ENCODE measurements around the gene CLDN5. TPM values are rescaled to one million over a fixed set of nuclear protein-coding genes. Genes with fewer than 3 reads are reported as not detected.
A peak's percentile ranks its signal among the peaks of the same experiment; 100 is the strongest.

CLDN5 gene
- total and polyA plus RNA-seq, 2 donors from 2014 or later, result 47.8 to 48.4 TPM

DNA sequence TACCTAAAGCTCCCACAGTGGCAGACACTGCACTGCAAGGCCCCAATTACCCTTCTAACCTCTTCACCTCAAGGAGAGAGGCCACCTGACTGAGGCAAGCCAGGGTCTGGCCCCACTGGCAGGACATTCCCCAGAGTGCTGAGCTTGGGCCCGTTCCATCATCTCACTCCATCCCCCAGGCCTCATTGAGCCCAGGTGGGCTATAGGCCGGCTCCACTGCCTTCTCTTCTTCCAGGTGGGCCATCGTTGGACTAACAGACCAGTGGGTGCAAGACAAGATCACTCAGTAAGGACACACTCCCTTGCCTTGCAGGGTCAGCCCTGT, 25.4 kb downstream of the CLDN5 start:
- Histone ChIP-seq H3K27ac (ENCODE audit: low read depth in 2 of 2, low read length in 2 of 2) (no peak overlapping the region), H3K9me3 (ENCODE audit: control insufficient read depth in 2 of 3, insufficient read depth in 1 of 3, low read length in 3 of 3) (no peaks in the 10 kb centered on the region), H3K36me3 (ENCODE audit: control insufficient read depth in 2 of 3, insufficient read depth in 3 of 3, low read length in 3 of 3) (no peaks in the 10 kb centered on the region), H3K9ac (ENCODE audit: low read length in 3 of 3) (no peak overlapping the region), H3K4me3 (ENCODE audit: low read length in 3 of 3) (no peak overlapping the region), H3K4me1 (ENCODE audit: control insufficient read depth in 2 of 3, insufficient read depth in 2 of 3, low read depth in 1 of 3, low read length in 3 of 3) (no peaks in the 10 kb centered on the region), H3K27me3 (ENCODE audit: control insufficient read depth, insufficient read depth, low read length) (no peaks in the 10 kb centered on the region)
- DNase-seq (no peak), FAIRE-seq (no peak)
- intact Hi-C loops (cut with DNase I), result loop anchor here (10.0 kb wide), 1 partner anchor 126 kb away; no protein-coding TSS in a partner anchor
- TF ChIP-seq, protein P1, sequence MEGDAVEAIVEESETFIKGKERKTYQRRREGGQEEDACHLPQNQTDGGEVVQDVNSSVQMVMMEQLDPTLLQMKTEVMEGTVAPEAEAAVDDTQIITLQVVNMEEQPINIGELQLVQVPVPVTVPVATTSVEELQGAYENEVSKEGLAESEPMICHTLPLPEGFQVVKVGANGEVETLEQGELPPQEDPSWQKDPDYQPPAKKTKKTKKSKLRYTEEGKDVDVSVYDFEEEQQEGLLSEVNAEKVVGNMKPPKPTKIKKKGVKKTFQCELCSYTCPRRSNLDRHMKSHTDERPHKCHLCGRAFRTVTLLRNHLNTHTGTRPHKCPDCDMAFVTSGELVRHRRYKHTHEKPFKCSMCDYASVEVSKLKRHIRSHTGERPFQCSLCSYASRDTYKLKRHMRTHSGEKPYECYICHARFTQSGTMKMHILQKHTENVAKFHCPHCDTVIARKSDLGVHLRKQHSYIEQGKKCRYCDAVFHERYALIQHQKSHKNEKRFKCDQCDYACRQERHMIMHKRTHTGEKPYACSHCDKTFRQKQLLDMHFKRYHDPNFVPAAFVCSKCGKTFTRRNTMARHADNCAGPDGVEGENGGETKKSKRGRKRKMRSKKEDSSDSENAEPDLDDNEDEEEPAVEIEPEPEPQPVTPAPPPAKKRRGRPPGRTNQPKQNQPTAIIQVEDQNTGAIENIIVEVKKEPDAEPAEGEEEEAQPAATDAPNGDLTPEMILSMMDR (IDR thresholded peaks at IDR 0.05; ENCODE audit: borderline replicate concordance, extremely low read depth, insufficient read depth), result no peak

DNA sequence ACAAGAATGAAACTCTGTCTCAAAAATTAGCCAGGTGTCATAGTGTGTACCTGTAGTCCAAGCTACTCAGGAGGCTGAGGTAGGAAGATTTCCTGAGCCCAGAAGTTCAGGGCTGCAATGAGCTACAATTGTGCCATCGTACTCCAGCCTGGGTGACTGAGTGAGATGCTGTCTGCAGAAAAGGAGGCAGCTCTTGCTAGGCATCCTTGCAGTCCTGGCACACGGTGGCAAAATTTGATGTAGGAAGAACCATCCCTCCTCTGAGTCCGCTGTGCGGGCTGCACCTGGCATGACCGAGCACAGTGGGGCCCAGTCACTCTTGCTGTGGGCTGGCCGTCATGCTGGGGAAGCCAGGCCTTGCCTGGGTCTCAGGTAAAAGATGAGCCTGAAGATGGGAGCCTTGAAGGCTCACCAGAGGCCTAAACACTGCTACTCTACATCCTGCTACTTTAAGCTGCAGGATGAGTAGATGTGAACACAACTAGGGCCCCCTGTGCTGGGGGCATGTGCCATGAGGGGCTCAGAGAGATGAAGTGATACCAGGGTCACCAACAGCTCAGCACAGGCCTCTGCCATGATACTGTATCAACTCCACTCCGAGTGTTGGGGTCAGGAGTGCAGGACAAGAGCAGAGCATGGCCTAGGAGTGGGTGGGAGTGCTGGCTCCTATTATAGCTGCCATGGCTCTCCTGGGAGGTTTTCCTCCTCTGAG, 25.9 kb downstream of the CLDN5 start:
- no peak for DNase-seq
- TF ChIP-seq, protein P1 (IDR thresholded peaks at IDR 0.05; ENCODE audit: borderline replicate concordance, extremely low read depth, insufficient read depth), result no peak
- FAIRE-seq, result no peak
- H3K4me3 ChIP-seq (ENCODE audit: low read length in 3 of 3), result no peak overlapping the region
- no peaks in the 10 kb centered on the region for H3K36me3 ChIP-seq (ENCODE audit: control insufficient read depth in 2 of 3, insufficient read depth in 3 of 3, low read length in 3 of 3)
- H3K4me1 ChIP-seq (ENCODE audit: control insufficient read depth in 2 of 3, insufficient read depth in 2 of 3, low read depth in 1 of 3, low read length in 3 of 3), result no peaks in the 10 kb centered on the region
- H3K9me3 ChIP-seq (ENCODE audit: control insufficient read depth in 2 of 3, insufficient read depth in 1 of 3, low read length in 3 of 3), result no peaks in the 10 kb centered on the region
- H3K9ac ChIP-seq (ENCODE audit: low read length in 3 of 3), result no peak overlapping the region
- H3K27me3 ChIP-seq (ENCODE audit: control insufficient read depth, insufficient read depth, low read length), result no peaks in the 10 kb centered on the region
- intact Hi-C loops (cut with DNase I), result loop anchor here (10.0 kb wide), 1 partner anchor 126 kb away; no protein-coding TSS in a partner anchor
- H3K27ac ChIP-seq (ENCODE audit: low read depth in 2 of 2, low read length in 2 of 2), result no peak overlapping the region

DNA sequence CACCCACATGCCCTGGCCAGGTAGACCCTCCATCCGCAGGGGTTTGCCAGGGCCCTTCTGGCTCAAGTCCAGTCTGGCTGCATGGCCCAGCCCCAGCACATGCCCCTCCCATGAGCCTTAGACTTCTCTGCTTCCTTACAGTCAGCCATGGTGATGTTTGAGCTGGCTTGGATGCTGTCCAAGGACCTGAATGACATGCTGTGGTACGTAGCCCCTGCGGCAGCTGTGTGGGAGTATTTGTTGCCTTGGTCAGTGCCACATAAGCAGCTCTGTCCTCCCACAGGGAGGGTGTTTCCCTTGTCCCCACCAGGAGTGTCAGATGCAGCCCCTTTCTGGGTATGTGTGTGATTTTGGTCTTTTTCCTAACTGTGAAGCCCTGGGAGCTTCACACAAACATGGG, 27.0 kb downstream of the CLDN5 start:
- DNase-seq, result peak in 3 of 5 donors; percentile 53 to 74 (median 55)
- intact Hi-C loops (cut with DNase I), result loop anchor here (10.0 kb wide), 1 partner anchor 128 kb away; no protein-coding TSS in a partner anchor

More for the DNA sequence above, 27.0 kb downstream of the CLDN5 start:
- no peaks in the 10 kb centered on the region for H3K4me1 ChIP-seq (ENCODE audit: control insufficient read depth in 2 of 3, insufficient read depth in 2 of 3, low read depth in 1 of 3, low read length in 3 of 3)
- H3K27me3 ChIP-seq (ENCODE audit: control insufficient read depth, insufficient read depth, low read length), result no peaks in the 10 kb centered on the region
- H3K9ac ChIP-seq (ENCODE audit: low read length in 3 of 3), result no peak overlapping the region
- TF ChIP-seq, protein P1 (IDR thresholded peaks at IDR 0.05; ENCODE audit: borderline replicate concordance, extremely low read depth, insufficient read depth), result no peak
- H3K4me3 ChIP-seq (ENCODE audit: low read length in 3 of 3), result no peak overlapping the region
- H3K27ac ChIP-seq (ENCODE audit: low read depth in 2 of 2, low read length in 2 of 2), result no peak overlapping the region
- no peaks in the 10 kb centered on the region for H3K36me3 ChIP-seq (ENCODE audit: control insufficient read depth in 2 of 3, insufficient read depth in 3 of 3, low read length in 3 of 3)
- FAIRE-seq, result no peak
- no peaks in the 10 kb centered on the region for H3K9me3 ChIP-seq (ENCODE audit: control insufficient read depth in 2 of 3, insufficient read depth in 1 of 3, low read length in 3 of 3)

All from kidney (tissue), 14 donors.